ENCODE data around the gene TRIL. TPM values are rescaled to one million over a fixed set of nuclear protein-coding genes. Genes with fewer than 3 reads are reported as not detected.

The TRIL gene
- total RNA-seq, 2 experiments from 2014 or later, result 0.05 TPM; not detected in 1

DNA sequence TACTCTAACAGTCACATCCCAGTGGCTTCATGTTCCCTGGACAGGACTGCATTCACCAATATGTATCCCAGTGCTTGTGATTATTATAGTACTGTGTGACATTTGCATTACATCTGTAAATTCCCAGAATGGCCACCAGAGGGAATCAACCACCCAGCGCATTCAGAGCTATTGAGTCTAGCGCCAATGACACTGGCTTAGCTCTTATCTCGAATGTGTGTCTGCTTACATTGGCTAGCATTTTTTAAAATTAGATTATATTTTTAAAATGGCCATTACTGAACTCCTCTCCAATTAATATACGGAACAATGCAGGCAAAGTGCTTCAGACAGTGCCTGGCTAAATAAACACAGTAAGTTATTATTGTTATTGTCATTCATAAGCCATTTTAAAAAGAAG lies 36.3 kb downstream of the TRIL start:
- no peaks in the 10 kb centered on the region for H3K9me3 Mint-ChIP-seq (ENCODE audit: low read depth)
- peak; percentile 51 for DNase-seq
- H3K27ac Mint-ChIP-seq, result no peak overlapping the region
- H3K36me3 Mint-ChIP-seq, result no peaks in the 10 kb centered on the region
- peaks cover 17% of the 10 kb centered on the region for H3K27me3 Mint-ChIP-seq
- CTCF ChIA-PET, result interaction anchor here (0.7 to 11.8 kb wide), 28 partner anchors 9 to 510 kb away, joined by 3 to 289 read pairs (median 5); partner anchors contain the start of gene TRIL
- ATAC-seq, result peak; percentile 82
- H3K4me1 Mint-ChIP-seq, result peaks cover 14% of the 10 kb centered on the region
- no peak overlapping the region for H3K4me3 Mint-ChIP-seq

DNA sequence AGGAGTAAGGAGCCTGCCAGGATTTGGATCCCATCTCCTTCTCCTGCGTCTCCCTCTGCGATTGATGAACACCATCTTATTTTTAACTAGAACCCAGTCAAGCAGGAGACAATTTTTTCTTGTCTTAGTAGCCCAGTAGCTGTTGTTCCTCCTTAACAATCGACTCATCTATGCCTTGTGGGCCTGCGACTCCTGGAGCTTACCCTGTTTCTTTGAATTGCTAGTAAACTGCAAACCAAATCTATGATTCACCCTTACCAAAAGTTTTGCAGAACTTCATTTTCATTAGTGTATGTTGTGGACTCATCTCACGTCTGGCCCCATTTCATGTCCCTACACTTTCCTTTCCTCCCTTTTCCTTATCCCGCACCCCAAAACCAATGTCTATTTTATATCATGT lies 37.7 kb downstream of the TRIL start:
- CTCF ChIA-PET, result interaction anchor here (1.4 to 11.8 kb wide), 6 partner anchors 14 to 490 kb away, joined by 6 to 289 read pairs (median 28); partner anchors contain the start of gene TRIL
- Mint-ChIP-seq H3K36me3 (no peaks in the 10 kb centered on the region), H3K27ac (no peak overlapping the region), H3K27me3 (peaks cover 3% of the 10 kb centered on the region), H3K9me3 (ENCODE audit: low read depth) (no peaks in the 10 kb centered on the region), H3K4me1 (peaks cover 11% of the 10 kb centered on the region), H3K4me3 (no peak overlapping the region)
- ATAC-seq (no peak), DNase-seq (no peak)

DNA sequence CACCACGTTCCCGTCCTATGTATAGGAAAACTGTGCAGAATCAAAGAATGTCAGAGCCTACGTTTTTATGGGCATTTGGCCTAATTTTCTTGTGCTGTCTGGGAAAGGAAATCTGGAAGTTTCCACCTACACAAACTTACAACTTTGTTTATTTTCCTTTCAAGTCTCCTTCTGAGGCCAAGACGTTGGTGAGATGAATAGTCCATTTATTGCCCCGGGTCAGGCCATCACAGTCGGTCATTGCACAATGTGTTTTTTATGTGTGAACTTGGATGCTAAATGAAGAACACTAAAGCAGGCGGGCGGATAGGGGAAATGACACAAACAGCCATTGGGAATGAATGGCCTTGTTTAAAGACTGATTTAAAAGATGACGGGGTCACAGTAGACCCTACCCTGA lies 38.6 kb downstream of the TRIL start:
- Mint-ChIP-seq H3K36me3 (no peaks in the 10 kb centered on the region), H3K27me3 (no peaks in the 10 kb centered on the region), H3K27ac (no peak overlapping the region), H3K4me3 (no peak overlapping the region), H3K4me1 (peaks cover 11% of the 10 kb centered on the region), H3K9me3 (ENCODE audit: low read depth) (no peaks in the 10 kb centered on the region)
- DNase-seq, result no peak
- ATAC-seq, result no peak
- CTCF ChIA-PET, result interaction anchor here (4.2 to 11.8 kb wide), 2 partner anchors 15 to 184 kb away, joined by 21 to 289 read pairs; no protein-coding TSS in a partner anchor

GRCh38 chr7:28908775-28909174 lies 49.4 kb downstream of the TRIL start:
- H3K36me3 Mint-ChIP-seq, result no peaks in the 10 kb centered on the region
- H3K4me3 Mint-ChIP-seq, result no peak overlapping the region
- CTCF ChIA-PET, result interaction anchor here (1.0 kb wide), 1 partner anchor 13 kb away, joined by 5 read pairs; no protein-coding TSS in a partner anchor
- no peak overlapping the region for H3K27ac Mint-ChIP-seq
- peaks cover 16% of the 10 kb centered on the region for H3K27me3 Mint-ChIP-seq
- no peak for DNase-seq
- peaks cover 9% of the 10 kb centered on the region for H3K9me3 Mint-ChIP-seq (ENCODE audit: low read depth)
- no peak for ATAC-seq
- no peaks in the 10 kb centered on the region for H3K4me1 Mint-ChIP-seq

- Mint-ChIP-seq H3K4me1 (no peaks in the 10 kb centered on the region), H3K27me3 (peaks cover 17% of the 10 kb centered on the region), H3K9me3 (ENCODE audit: low read depth) (no peaks in the 10 kb centered on the region), H3K4me3 (no peak overlapping the region), H3K36me3 (no peaks in the 10 kb centered on the region), H3K27ac (no peak overlapping the region)
- no peak for DNase-seq
- CTCF ChIA-PET, result no interaction called here
- ATAC-seq, result no peak
Observed at GRCh38 chr7:28905464-28905863, 52.7 kb downstream of the TRIL start.

DNA sequence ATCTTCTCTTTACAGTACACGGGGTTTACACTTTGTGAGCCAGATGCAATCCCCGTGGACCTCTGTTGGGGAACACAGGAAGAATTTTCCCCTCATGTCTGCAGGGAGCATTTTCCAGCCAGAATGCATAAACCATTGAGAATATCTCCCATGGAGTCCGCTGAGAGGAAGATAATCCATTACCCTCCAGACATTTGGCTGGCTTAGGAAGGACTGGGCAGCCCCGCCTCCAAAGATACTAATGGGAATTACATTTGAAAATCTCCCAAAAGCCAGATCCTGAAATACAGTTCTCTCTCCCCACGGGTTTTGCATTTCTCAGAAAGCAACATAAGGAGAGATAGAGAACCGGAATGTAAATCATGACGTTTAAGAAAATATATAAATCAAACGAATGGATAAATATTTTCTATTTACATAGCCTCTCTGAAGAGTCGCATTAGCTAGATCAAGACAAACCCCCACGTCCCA lies 53.5 kb downstream of the TRIL start:
- H3K27ac Mint-ChIP-seq, result no peak overlapping the region
- CTCF ChIA-PET, result no interaction called here
- no peak for ATAC-seq
- H3K36me3 Mint-ChIP-seq, result no peaks in the 10 kb centered on the region
- H3K4me3 Mint-ChIP-seq, result no peak overlapping the region
- peaks cover 19% of the 10 kb centered on the region for H3K27me3 Mint-ChIP-seq
- H3K4me1 Mint-ChIP-seq, result no peaks in the 10 kb centered on the region
- no peaks in the 10 kb centered on the region for H3K9me3 Mint-ChIP-seq (ENCODE audit: low read depth)
- no peak for DNase-seq

GRCh38 chr7:28903730-28904577 lies 54.2 kb downstream of the TRIL start:
- Mint-ChIP-seq H3K4me1 (no peaks in the 10 kb centered on the region), H3K27me3 (peaks cover 19% of the 10 kb centered on the region), H3K27ac (no peak overlapping the region), H3K36me3 (no peaks in the 10 kb centered on the region), H3K4me3 (no peak overlapping the region), H3K9me3 (ENCODE audit: low read depth) (no peaks in the 10 kb centered on the region)
- ATAC-seq, result no peak
- CTCF ChIA-PET, result interaction anchor here (0.9 kb wide), 1 partner anchor 19 kb away, joined by 4 read pairs; no protein-coding TSS in a partner anchor
- DNase-seq, result no peak

Other genes starting within 250 kb of the TRIL start
- 1 to 10 TPM in 1 of 2 experiments, under 1 TPM in 1; 0.33 to 1.8 TPM for gene CPVL, start 188.2 kb upstream of the TRIL start, total RNA-seq
- 10 to 100 TPM; 10.1 to 12.6 TPM for gene CHN2, start 236.4 kb upstream of the TRIL start, total RNA-seq

Data from activated CD8-positive, alpha-beta memory T cell treated with anti-CD3 and anti-CD28 coated beads, Interleukin-2, amount 10 ng/mL, durations not matched to agents 7 days and 5 days (primary cell).